GM10248 (cell line): ENCODE results near the gene MYH16.
"Not testable (repeated sequence)": the region's sequence is repeated elsewhere in the genome, so short reads cannot be mapped to it uniquely, and the experiment has no call there.

Experiments used
- CTCF ChIA-PET: fragments of 300-600 bp; sonication (Branson Sonifier 250); formaldehyde crosslinking; extraction: SDS; loops from one replicate; lab custom pipeline; 2021; ENCODE audit warnings: antibody characterized with exemption; lab: Yijun Ruan, JAX
- POLR2A ChIA-PET: fragments of 350-650 bp; sonication (Branson Sonifier 250); formaldehyde crosslinking; extraction: SDS; loops from one replicate; lab custom pipeline; 2020; ENCODE audit warnings: antibody characterized with exemption; lab: Yijun Ruan, JAX
- DNase-seq: peaks from one replicate; pipeline ENCODE4 v3.0.0; 2012; ENCODE audit errors: extremely low spot score
- CTCF ChIP-seq: IDR thresholded peaks from 2 replicates; pipeline ENCODE4 v1.5.1; 2012; ENCODE audit warnings: mild to moderate bottlenecking, low read depth; ENCODE audit errors: extremely low read depth, missing control alignments, control extremely low read depth

MYH16 gene

GRCh38 chr7:99268577-99268908 is 4.1 kb upstream of the MYH16 start:
- ChIA-PET POLR2A (interaction anchor here (0.6 kb wide), 1 partner anchor 111 kb away, joined by 4 read pairs; no protein-coding TSS in a partner anchor), CTCF (interaction anchor here (1.3 kb wide), 1 partner anchor 31 kb away, joined by 3 read pairs; no protein-coding TSS in a partner anchor)
- no peak for DNase-seq
- TF ChIP-seq CTCF, result no peak

- POLR2A ChIA-PET, result no interaction called here
- no peak for DNase-seq
- no peak for TF ChIP-seq CTCF
- CTCF ChIA-PET, result interaction anchor here (1.1 kb wide), 1 partner anchor 12 kb away, joined by 3 read pairs; no protein-coding TSS in a partner anchor
Measured at GRCh38 chr7:99270702-99271101, 1.9 kb upstream of the MYH16 start.

GRCh38 chr7:99273561-99273960 is 922 bp downstream of the MYH16 start:
- POLR2A ChIA-PET, DNase-seq: not testable (repeated sequence)
- CTCF ChIA-PET, result interaction anchor here (1.3 to 2.0 kb wide), 2 partner anchors 8 to 9 kb away, joined by 3 to 6 read pairs; no protein-coding TSS in a partner anchor

GRCh38 chr7:99274908-99275307 is 2.3 kb downstream of the MYH16 start:
- POLR2A ChIA-PET, DNase-seq: not testable (repeated sequence)
- CTCF ChIA-PET, result interaction anchor here (2.0 kb wide), 1 partner anchor 8 kb away, joined by 6 read pairs; no protein-coding TSS in a partner anchor

GRCh38 chr7:99275496-99275895 is 2.9 kb downstream of the MYH16 start:
- POLR2A ChIA-PET, result no interaction called here
- no peak for TF ChIP-seq CTCF
- no peak for DNase-seq
- CTCF ChIA-PET, result interaction anchor here (0.7 to 2.0 kb wide), 2 partner anchors 7 to 38 kb away, joined by 3 to 6 read pairs; no protein-coding TSS in a partner anchor

GRCh38 chr7:99278180-99278579 is 5.5 kb downstream of the MYH16 start:
- DNase-seq, result no peak
- POLR2A ChIA-PET, result no interaction called here
- no peak for TF ChIP-seq CTCF
- CTCF ChIA-PET, result no interaction called here

GRCh38 chr7:99284165-99284564 is 11.5 kb downstream of the MYH16 start:
- DNase-seq, CTCF ChIA-PET, POLR2A ChIA-PET: not testable (repeated sequence)

- POLR2A ChIA-PET, result no interaction called here
- TF ChIP-seq CTCF, result no peak
- CTCF ChIA-PET, result no interaction called here
- no peak for DNase-seq
Measured at GRCh38 chr7:99287779-99288534, 15.3 kb downstream of the MYH16 start.
